Measurements from ENCODE around the gene FAF2. TPM values are rescaled to one million over a fixed set of nuclear protein-coding genes. Genes with fewer than 3 reads are reported as not detected.
A peak's percentile ranks its signal among the peaks of the same experiment; 100 is the strongest.
"Not testable (repeated sequence)": the region's sequence is repeated elsewhere in the genome, so short reads cannot be mapped to it uniquely, and the experiment has no call there.

Gene FAF2
- total RNA-seq, 3 donors from 2014 or later, result 33.1 to 36.1 (median 33.4) TPM

GRCh38 chr5:176406436-176407052, 41.6 kb upstream of the FAF2 start:
- TF ChIP-seq CTCF (IDR thresholded peaks at IDR 0.05), result no peak
- H3K4me1 ChIP-seq (ENCODE audit: low read depth), result peaks cover 48% of the 10 kb centered on the region
- no peaks in the 10 kb centered on the region for H3K36me3 ChIP-seq (ENCODE audit: low read depth)
- H3K4me3 ChIP-seq, result no peak overlapping the region
- intact Hi-C loops (cut with DNase I, micrococcal nuclease), result no loop called here
- no peaks in the 10 kb centered on the region for H3K9me3 ChIP-seq
- ATAC-seq (peak; percentile 1), DNase-seq (peak in 2 of 3 donors; percentile 42 to 51)

GRCh38 chr5:176407456-176408251, 40.5 kb upstream of the FAF2 start:
- no peak overlapping the region for H3K4me3 ChIP-seq
- no peak for TF ChIP-seq CTCF (IDR thresholded peaks at IDR 0.05)
- peaks cover 39% of the 10 kb centered on the region for H3K4me1 ChIP-seq (ENCODE audit: low read depth)
- intact Hi-C loops (cut with DNase I, micrococcal nuclease), result no loop called here
- DNase-seq (no peak), ATAC-seq (no peak)
- no peaks in the 10 kb centered on the region for H3K36me3 ChIP-seq (ENCODE audit: low read depth)
- H3K9me3 ChIP-seq, result no peaks in the 10 kb centered on the region

- H3K4me1 ChIP-seq (ENCODE audit: low read depth), result peaks cover 34% of the 10 kb centered on the region
- ATAC-seq; H3K4me3 ChIP-seq; intact Hi-C loops (cut with DNase I, micrococcal nuclease); H3K36me3 ChIP-seq (ENCODE audit: low read depth); H3K9me3 ChIP-seq: not testable (repeated sequence)
- DNase-seq, result peak in 1 of 3 donors; percentile 8
These were observed 40.0 kb upstream of the FAF2 start for GRCh38 chr5:176408252-176408573.

- peaks cover 38% of the 10 kb centered on the region for H3K4me1 ChIP-seq (ENCODE audit: low read depth)
- no peak overlapping the region for H3K4me3 ChIP-seq
- H3K36me3 ChIP-seq (ENCODE audit: low read depth), result no peaks in the 10 kb centered on the region
- TF ChIP-seq CTCF (IDR thresholded peaks at IDR 0.05), result no peak
- intact Hi-C loops (cut with DNase I, micrococcal nuclease), result no loop called here
- DNase-seq, result no peak
- H3K9me3 ChIP-seq, result no peaks in the 10 kb centered on the region
- ATAC-seq, result no peak
These were observed 39.6 kb upstream of the FAF2 start for GRCh38 chr5:176408590-176408989.

GRCh38 chr5:176409765-176410164, 38.4 kb upstream of the FAF2 start:
- intact Hi-C loops (cut with DNase I, micrococcal nuclease), result loop anchor here in 1 of 2 donors (10.0 kb wide), 1 partner anchor 135 kb away; the partner anchor contains the start of gene CDHR2
- DNase-seq, result no peak
- no peaks in the 10 kb centered on the region for H3K36me3 ChIP-seq (ENCODE audit: low read depth)
- TF ChIP-seq CTCF (IDR thresholded peaks at IDR 0.05), result no peak
- no peaks in the 10 kb centered on the region for H3K9me3 ChIP-seq
- no peak for ATAC-seq
- no peak overlapping the region for H3K4me3 ChIP-seq
- peaks cover 43% of the 10 kb centered on the region for H3K4me1 ChIP-seq (ENCODE audit: low read depth)

GRCh38 chr5:176410486-176411180, 37.6 kb upstream of the FAF2 start:
- no peak for TF ChIP-seq CTCF (IDR thresholded peaks at IDR 0.05)
- Histone ChIP-seq H3K9me3 (no peaks in the 10 kb centered on the region), H3K36me3 (ENCODE audit: low read depth) (no peaks in the 10 kb centered on the region), H3K4me3 (no peak overlapping the region), H3K4me1 (ENCODE audit: low read depth) (peaks cover 45% of the 10 kb centered on the region)
- DNase-seq (no peak), ATAC-seq (peak; percentile 18)
- intact Hi-C loops (cut with DNase I, micrococcal nuclease), result loop anchor here in 1 of 2 donors (10.0 kb wide), 1 partner anchor 134 kb away; the partner anchor contains the start of gene CDHR2
